Esophagus muscularis mucosa (tissue), 4 donors: ENCODE results near the gene ZFHX3. TPM values are rescaled to one million over a fixed set of nuclear protein-coding genes. Genes with fewer than 3 reads are reported as not detected.

Experiments
- DNase-seq: peaks from one replicate; pipeline ENCODE4 v3.0.0-alpha.2; 2017; ENCODE audit errors: extremely low spot score
- H3K27ac ChIP-seq, 4 donors: fragments of 200-600 bp; sonication (generic); replicated peaks in 1 of 4; 1 replicate in 3 of 4; 2 replicates in 1 of 4; pipeline ENCODE4 v1.5.1; 2016 to 2019; ENCODE audit warnings: mild to moderate bottlenecking in 1 of 4
- H3K27me3 ChIP-seq, 4 donors: fragments of 200-600 bp; sonication (generic); one replicate each; pipeline versions ENCODE4 v1.5.1 to v1.6.0; 2016 to 2019
- H3K36me3 ChIP-seq, 4 donors: fragments of 200-600 bp; sonication (generic); one replicate each; pipeline ENCODE4 v1.5.1; 2016 to 2019
- H3K4me1 ChIP-seq, 4 donors: fragments of 200-600 bp; sonication (generic); one replicate each; pipeline ENCODE4 v1.5.1; 2016 to 2019
- H3K4me3 ChIP-seq, 4 donors: fragments of 200-600 bp; sonication (generic); 1 replicate in 2 of 4; 2 replicates in 2 of 4; pipeline ENCODE4 v1.5.1; 2016 to 2019; ENCODE audit warnings: mild to moderate bottlenecking in 4 of 4, moderate library complexity in 1 of 4
- H3K9me3 ChIP-seq, 4 donors: fragments of 200-600 bp; sonication (generic); 1 replicate in 3 of 4; 2 replicates in 1 of 4; pipeline ENCODE4 v1.5.1; 2016 to 2019
- EP300 ChIP-seq: sonication (generic); formaldehyde crosslinking; IDR thresholded peaks from one replicate; pipeline ENCODE4 v1.6.1; 2017; ENCODE audit warnings: antibody characterized with exemption
- POLR2A ChIP-seq: fragments of 450-650 bp; IDR thresholded peaks from one replicate; pipeline ENCODE4 v1.6.1; 2017; ENCODE audit warnings: antibody characterized with exemption, moderate library complexity, mild to moderate bottlenecking, low read depth
- POLR2AphosphoS5 ChIP-seq, 2 donors: sonication (generic); formaldehyde crosslinking; IDR thresholded peaks; one replicate each; pipeline ENCODE4 v1.6.1; 2017; ENCODE audit warnings: antibody characterized with exemption in 2 of 2
- WGBS: methylation state at CpG from one replicate; pipeline ENCODE4 v1.1.5; 2018; 5-methylcytosine and 5-hydroxymethylcytosine counted together
- intact Hi-C: fragments of 100-400 bp; cut with DNase I; formaldehyde crosslinking; loops from one replicate; pipeline ENCODE4 v1.15.1; 2023
- total RNA-seq, 4 donors: library from RNA; depleted of rRNA; stranded (reverse); fragments of >200 nt; gene quantifications; one replicate each; pipeline versions ENCODE4 v1.1.0 to v1.2.1, GENCODE V29; 2016
- TF ChIP-seq, protein P1 (sequence below), 3 experiments: fragments of 200-600 bp in 2 of 3; fragments of 450-650 bp in 1 of 3; sonication (generic) in 2 of 3; IDR thresholded peaks; one replicate each; pipeline ENCODE4 v1.5.1; 2017 to 2019; ENCODE audit warnings: antibody characterized with exemption in 3 of 3, mild to moderate bottlenecking in 2 of 3, moderate library complexity in 1 of 3

ZFHX3 gene
- total RNA-seq, 4 donors from 2014 or later = 25.7 to 53.0 (median 30.6) TPM

DNA sequence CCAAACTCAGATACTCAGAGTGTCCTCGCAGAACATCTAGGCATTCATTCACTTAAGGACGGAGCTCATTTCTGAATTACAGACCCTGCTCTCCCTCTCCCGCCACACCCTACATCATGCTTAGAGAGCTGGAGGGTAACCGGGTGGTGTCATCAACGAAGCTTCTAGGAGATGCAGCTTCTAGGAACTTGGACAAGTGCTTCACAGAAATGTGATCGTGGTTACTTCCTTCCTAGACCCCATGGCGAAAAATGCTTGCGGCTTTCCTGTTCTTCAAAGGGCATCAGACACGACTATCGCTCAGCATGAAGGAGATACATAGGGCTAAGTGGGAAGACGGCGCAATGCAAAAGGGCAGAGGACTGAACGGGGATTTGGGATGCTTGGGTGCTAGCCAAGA is 126.8 kb downstream of the ZFHX3 start:
- intact Hi-C loops = no loop called here
- Histone ChIP-seq H3K9me3 (no peaks in the 10 kb centered on the region), H3K27ac (peak overlapping the region in 1 of 4 donors; percentile 6), H3K36me3 (no peaks in the 10 kb centered on the region), H3K4me1 (peaks cover 0 to 21% (median 14%) of the 10 kb centered on the region in 4 donors), H3K4me3 (no peak overlapping the region), H3K27me3 (no peaks in the 10 kb centered on the region)
- TF ChIP-seq EP300 (no peak), POLR2AphosphoS5 (IDR thresholded peaks at IDR 0.05) (no peak), POLR2A (no peak)
- TF ChIP-seq, protein P1, sequence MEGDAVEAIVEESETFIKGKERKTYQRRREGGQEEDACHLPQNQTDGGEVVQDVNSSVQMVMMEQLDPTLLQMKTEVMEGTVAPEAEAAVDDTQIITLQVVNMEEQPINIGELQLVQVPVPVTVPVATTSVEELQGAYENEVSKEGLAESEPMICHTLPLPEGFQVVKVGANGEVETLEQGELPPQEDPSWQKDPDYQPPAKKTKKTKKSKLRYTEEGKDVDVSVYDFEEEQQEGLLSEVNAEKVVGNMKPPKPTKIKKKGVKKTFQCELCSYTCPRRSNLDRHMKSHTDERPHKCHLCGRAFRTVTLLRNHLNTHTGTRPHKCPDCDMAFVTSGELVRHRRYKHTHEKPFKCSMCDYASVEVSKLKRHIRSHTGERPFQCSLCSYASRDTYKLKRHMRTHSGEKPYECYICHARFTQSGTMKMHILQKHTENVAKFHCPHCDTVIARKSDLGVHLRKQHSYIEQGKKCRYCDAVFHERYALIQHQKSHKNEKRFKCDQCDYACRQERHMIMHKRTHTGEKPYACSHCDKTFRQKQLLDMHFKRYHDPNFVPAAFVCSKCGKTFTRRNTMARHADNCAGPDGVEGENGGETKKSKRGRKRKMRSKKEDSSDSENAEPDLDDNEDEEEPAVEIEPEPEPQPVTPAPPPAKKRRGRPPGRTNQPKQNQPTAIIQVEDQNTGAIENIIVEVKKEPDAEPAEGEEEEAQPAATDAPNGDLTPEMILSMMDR (IDR thresholded peaks at IDR 0.05) = no peak
- no peak for DNase-seq
- 88% methylated on average over 13 of the region's 13 CpGs for WGBS

DNA sequence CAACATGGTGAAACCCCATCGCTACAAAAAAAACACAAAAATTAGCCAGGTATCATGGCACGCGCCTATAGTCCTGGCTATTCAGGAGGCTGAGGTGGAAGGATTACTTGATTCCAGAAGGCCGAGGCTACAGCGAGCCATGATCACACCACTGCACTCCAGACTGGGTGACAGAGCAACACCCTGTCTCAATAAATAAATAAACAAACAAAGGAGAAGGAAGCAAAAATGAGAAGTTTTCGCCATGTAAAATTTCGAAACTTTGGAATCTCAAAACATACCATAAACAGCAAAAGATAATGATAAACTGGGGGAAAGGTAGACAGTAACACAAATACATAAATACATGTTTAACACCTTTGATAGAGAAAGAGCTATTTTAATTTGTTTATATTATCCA is 130.9 kb downstream of the ZFHX3 start:
- H3K27me3 ChIP-seq = no peaks in the 10 kb centered on the region
- no peak for DNase-seq
- intact Hi-C loops = no loop called here
- no peak overlapping the region for H3K27ac ChIP-seq
- TF ChIP-seq EP300 (no peak), POLR2AphosphoS5 (IDR thresholded peaks at IDR 0.05) (no peak), POLR2A (no peak)
- TF ChIP-seq, protein P1 (IDR thresholded peaks at IDR 0.05) = no peak
- no peaks in the 10 kb centered on the region for H3K36me3 ChIP-seq
- H3K4me3 ChIP-seq = no peak overlapping the region
- no peaks in the 10 kb centered on the region for H3K9me3 ChIP-seq
- WGBS = 88% methylated on average over 7 of the region's 7 CpGs
- H3K4me1 ChIP-seq = peaks cover 0 to 15% (median 6%) of the 10 kb centered on the region in 4 donors

DNA sequence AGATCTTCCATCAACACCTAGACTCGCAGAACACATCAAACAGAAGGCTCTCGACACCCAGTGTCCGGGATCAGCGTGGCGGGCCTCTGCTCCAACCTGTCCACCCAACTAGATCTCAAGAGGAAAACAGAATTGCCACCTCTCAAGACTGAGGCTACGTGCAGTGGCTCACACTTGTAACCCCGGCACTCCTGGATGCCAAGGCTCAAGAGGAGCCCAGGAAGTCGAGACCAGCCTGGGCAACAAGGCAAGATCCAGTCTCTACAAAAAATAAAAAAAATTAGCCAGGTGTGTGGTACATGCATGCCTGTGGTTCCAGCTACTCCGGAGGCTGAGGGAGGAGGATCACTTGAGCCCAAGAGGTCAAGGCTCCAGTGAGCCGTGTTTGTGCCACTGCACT is 132.6 kb downstream of the ZFHX3 start:
- 97% methylated on average over 10 of the region's 10 CpGs for WGBS

DNA sequence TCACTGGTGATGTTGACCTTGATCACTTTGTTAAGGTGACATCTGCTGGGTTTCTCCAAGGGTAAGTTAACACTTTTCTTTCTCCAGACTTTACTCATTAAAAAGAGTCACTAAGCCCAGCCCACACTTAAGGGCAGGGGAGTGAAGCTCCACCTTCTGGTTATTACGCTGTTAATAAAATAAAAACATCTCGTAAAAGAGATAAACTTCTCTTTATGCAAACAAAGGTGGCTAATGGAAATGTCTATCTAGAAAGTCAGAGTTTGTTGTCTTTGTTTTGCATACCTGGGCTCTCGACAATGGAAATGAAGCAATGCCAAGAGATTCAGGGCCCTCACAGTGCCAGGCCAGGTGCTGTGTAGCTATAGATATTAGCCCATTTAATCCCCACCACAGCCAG is 134.4 kb downstream of the ZFHX3 start:
- TF ChIP-seq EP300 (no peak), POLR2A (no peak), POLR2AphosphoS5 (IDR thresholded peaks at IDR 0.05) (no peak)
- TF ChIP-seq, protein P1 (IDR thresholded peaks at IDR 0.05) = no peak
- Histone ChIP-seq H3K36me3 (no peaks in the 10 kb centered on the region), H3K27ac (no peak overlapping the region), H3K27me3 (no peaks in the 10 kb centered on the region), H3K4me1 (peaks cover 0 to 7% (median 0%) of the 10 kb centered on the region in 4 donors), H3K9me3 (no peaks in the 10 kb centered on the region), H3K4me3 (no peak overlapping the region)
- DNase-seq = no peak
- 97% methylated on average over 3 of the region's 3 CpGs for WGBS
- intact Hi-C loops = no loop called here

More for the DNA sequence above, 132.6 kb downstream of the ZFHX3 start:
- intact Hi-C loops = no loop called here
- H3K27me3 ChIP-seq = no peaks in the 10 kb centered on the region
- H3K4me3 ChIP-seq = no peak overlapping the region
- no peak for TF ChIP-seq EP300
- no peak for TF ChIP-seq POLR2AphosphoS5 (IDR thresholded peaks at IDR 0.05)
- TF ChIP-seq, protein P1 (IDR thresholded peaks at IDR 0.05) = no peak
- no peak for TF ChIP-seq POLR2A
- no peaks in the 10 kb centered on the region for H3K9me3 ChIP-seq
- DNase-seq = no peak
- no peak overlapping the region for H3K27ac ChIP-seq
- H3K4me1 ChIP-seq = peaks cover 0 to 7% (median 0%) of the 10 kb centered on the region in 4 donors
- H3K36me3 ChIP-seq = no peaks in the 10 kb centered on the region

DNA sequence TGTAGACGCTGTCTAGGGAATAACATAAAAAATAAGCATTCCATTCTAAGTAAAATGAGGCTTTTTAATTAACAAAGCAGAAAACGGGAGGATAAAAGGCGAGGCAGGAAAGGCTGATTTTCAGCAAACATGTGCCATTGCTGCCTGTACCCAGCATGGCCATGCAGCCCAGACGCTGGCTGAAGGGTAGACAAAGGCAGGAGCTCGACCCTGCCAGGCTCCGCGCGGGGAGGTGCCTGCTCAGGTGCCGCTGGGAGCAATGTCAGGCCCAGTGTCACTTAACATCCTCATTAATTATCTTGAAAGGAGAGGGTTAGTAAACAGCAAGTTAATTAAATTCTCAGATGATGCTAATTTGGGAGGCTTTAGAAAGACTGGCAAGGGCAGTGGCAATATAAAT is 136.0 kb downstream of the ZFHX3 start:
- no peaks in the 10 kb centered on the region for H3K27me3 ChIP-seq
- H3K4me1 ChIP-seq = peaks cover 0 to 7% (median 0%) of the 10 kb centered on the region in 4 donors
- no peaks in the 10 kb centered on the region for H3K36me3 ChIP-seq
- no peak overlapping the region for H3K4me3 ChIP-seq
- DNase-seq = no peak
- 89% methylated on average over 9 of the region's 9 CpGs for WGBS
- TF ChIP-seq EP300 = no peak
- no peak for TF ChIP-seq POLR2A
- TF ChIP-seq POLR2AphosphoS5 (IDR thresholded peaks at IDR 0.05) = no peak
- TF ChIP-seq, protein P1 (IDR thresholded peaks at IDR 0.05) = no peak
- H3K27ac ChIP-seq = no peak overlapping the region
- intact Hi-C loops = no loop called here
- H3K9me3 ChIP-seq = no peaks in the 10 kb centered on the region
